Stimulated activated CD8-positive, alpha-beta memory T cell treated with anti-CD3 and anti-CD28 coated beads, Interleukin-12 subunit alpha, Interleukin-12 subunit beta, amount 100 ng/mL, for 4 hours (primary cell): Measurements from ENCODE around the gene HNRNPF.
"Not testable (repeated sequence)": the region's sequence is repeated elsewhere in the genome, so short reads cannot be mapped to it uniquely, and the experiment has no call there.

Source experiments
- DNase-seq: peaks from one replicate; pipeline ENCODE4 v3.0.0-alpha.2; 2020; ENCODE audit warnings: low read depth

The HNRNPF gene

GRCh38 chr10:43348511-43349312 is 60.3 kb downstream of the HNRNPF start:
- peak; percentile 65 for DNase-seq

GRCh38 chr10:43347997-43348396 is 61.0 kb downstream of the HNRNPF start:
- no peak for DNase-seq

DNA sequence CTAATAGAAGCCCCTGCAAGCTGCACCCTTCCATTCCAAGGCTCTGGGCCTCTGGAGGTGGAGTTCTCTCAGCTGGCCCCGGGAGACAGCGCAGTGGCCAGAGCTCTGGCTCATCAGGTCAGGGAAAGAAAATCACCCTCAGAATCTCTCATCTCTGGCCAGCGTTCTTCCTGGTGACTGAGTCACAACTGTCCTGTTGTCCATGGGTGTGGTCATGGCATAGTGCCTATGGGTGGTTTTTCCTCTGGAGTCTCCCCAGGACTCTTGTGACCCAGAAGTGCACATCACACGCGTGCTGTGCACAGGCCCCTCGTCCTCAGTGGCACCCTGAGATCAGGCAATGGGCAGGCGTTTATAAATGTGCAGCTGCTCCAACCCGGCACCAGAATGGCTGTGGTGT is 64.9 kb downstream of the HNRNPF start:
- DNase-seq: no peak

DNA sequence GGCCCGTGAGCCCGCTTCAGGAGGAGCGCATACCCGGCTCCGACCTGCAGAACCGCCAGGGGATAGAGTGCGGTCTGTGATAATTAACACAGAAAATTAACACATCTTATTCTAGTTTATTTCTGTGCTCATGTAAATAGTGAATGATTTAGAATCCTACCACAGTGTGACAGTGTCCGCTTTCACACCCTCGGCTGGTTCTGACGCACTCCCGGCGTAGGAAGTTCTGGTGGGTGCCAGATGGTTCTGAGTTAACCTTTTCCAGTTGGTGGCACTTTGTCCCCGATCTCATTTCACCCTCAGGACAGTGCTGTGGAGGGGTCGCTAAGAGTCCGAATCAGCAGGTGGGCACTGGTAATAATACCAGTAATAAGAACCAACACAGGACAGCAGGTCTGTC is 65.9 kb downstream of the HNRNPF start:
- DNase-seq: no peak

DNA sequence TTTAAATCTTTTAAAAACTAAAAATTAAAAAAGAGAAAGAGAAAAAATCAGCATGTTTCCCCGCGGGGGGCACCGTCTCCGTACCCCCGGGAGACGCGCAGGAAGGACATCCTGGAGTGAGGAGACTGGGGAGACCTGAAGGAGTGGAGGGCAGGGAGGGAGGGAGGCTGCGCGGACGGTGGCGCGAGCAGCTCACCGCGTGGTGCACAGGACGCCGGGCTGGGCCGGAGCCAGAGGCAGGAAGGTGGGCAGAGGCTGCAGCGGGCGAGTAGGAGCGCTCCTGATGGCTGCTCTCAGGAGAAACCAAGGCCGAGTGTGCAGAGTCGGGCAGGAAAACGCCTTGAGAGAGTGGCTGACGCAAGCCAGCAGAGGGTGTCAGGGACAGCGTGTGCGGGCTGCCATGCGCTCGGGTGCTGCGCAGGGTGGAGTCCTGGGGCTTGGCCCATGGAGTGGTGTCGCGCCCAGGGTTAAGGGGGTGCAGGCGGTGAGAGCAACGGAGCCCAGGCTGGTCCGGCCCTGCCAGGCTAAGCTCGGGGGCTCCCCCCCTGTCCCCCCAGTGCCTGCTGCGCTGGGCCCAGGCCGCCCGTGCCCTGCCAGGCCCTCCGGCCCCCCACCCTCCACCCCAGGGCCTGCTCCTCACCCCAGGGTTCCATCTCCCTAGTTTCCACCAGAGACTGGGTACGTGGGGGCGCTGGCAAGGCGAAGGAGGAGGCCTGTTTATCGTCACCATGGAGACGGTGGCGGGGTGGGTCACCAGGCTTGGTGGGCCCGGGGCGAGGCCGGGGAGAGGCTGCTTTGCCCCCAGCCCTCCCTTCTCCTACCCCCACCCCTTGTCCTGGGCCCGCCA is 66.5 kb downstream of the HNRNPF start:
- no peak for DNase-seq

- DNase-seq: no peak
Measured at GRCh38 chr10:43341450-43341849, 67.5 kb downstream of the HNRNPF start.

- no peak for DNase-seq
Measured at GRCh38 chr10:43340619-43341018, 68.4 kb downstream of the HNRNPF start.

- DNase-seq: no peak
Measured at GRCh38 chr10:43340101-43340500, 68.9 kb downstream of the HNRNPF start.

DNA sequence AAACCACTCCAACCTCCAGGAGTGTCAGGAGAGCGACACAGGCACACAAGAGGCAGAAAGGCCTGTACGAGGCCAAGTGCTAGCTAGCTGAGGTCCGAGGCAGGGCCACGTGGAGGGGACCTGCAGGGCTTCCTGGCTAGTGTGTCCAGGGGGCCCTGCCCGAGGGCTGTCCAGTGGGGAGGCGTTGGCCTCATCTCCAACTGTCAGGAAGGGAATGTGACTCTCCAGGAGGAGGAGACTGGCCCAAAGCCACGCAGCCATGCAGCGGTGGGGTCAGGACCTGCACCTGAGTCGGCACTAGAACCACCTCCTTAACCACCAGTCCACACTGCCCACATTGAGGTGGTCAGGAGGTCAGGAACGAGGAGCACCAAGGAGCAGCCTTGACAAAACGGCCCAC is 69.8 kb downstream of the HNRNPF start:
- DNase-seq: no peak

GRCh38 chr10:43338117-43338516 is 70.9 kb downstream of the HNRNPF start:
- DNase-seq: no peak

DNA sequence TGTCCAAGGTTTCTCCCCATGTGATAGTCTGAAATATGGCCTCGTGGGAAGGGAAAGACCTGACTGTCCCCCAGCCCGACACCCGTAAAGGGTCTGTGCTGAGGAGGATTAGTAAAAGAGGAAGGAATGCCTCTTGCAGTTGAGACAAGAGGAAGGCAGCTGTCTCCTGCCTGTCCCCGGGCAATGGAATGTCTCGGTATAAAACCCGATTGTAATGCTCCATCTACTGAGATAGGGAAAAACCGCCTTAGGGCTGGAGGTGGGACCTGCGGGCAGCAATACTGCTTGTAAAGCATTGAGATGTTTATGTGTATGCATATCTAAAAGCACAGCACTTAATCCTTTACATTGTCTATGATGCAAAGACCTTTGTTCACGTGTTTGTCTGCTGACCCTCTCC is 71.5 kb downstream of the HNRNPF start:
- not testable (repeated sequence) for DNase-seq

GRCh38 chr10:43336641-43337318 is 72.2 kb downstream of the HNRNPF start:
- no peak for DNase-seq

DNA sequence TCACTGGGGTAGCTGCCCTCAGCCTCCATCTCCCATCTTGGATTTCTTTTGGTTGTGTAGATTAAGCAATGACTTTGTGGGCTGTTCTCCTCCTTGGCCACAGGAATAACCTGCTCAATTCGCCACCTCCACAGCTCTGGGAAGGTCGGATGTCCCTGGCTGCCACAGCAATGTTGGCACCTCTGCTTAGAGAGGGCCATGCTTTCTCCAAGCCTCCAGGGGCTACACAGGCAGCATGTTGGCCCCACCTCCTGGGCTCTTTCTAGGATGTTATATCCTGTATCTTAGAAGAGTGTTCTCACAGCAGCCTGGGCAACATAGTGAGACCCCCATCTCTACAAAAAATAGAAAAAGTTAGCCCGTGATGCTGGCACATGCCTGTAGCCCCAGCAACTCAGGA is 72.9 kb downstream of the HNRNPF start:
- DNase-seq: no peak
